ENCODE measurements around the gene PDCL2.

The PDCL2 gene

GRCh38 chr4:55530691-55531090 is 61.4 kb downstream of the PDCL2 start:
- DNase-seq: peak; percentile 30

DNA sequence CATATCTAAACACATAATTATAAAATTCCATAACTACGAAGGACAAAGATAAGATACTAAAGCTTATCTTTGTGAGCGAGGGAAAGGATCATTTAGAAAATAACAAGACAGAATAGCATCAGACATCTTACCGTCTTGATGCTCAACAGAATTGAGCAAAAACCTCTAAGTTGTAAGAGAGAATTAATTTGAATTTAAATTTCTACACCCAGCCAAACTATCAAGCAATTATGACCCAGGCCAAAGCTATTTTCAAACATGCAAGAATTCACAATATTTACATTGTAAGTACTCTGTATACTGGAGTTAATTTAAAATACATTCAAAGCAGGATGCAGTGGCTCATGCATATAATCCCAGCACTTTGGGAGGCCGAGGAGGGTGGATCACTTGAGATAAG is 61.9 kb downstream of the PDCL2 start:
- no peak for DNase-seq

GRCh38 chr4:55528491-55528890 is 63.6 kb downstream of the PDCL2 start:
- no peak for DNase-seq

DNA sequence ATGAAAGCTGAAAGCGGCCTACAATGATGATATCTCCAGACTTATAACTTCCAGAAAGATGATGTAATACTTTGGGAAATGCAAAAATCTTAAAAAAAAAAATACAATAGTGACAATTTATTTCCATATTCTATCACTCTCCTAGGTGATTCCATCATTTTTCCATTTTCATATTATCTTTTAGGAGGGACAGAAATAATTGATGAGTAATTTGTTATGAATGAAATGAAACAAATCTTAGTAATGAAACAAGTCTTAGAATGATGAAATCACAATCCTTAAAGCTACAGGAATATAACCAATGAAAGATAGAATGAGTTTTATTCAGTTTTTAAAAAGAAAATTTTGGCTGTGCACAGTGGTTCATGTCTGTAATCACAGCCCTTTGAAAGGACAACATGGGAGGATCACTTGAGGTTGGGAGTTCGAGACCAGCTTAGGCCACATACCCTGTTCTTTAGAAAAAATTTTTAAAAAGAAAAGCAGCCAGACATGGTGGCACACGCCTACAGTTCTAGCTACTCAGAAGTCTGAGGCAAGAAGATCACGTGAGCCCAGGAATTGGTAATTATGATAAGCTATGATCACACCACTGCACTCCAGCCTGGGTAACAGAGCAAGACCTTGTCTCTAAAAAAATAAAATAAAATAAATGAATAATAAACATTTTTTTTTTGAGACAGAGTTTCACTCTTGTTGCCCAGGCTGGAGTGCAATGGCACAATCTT is 67.0 kb downstream of the PDCL2 start:
- DNase-seq: peak; percentile 23

DNA sequence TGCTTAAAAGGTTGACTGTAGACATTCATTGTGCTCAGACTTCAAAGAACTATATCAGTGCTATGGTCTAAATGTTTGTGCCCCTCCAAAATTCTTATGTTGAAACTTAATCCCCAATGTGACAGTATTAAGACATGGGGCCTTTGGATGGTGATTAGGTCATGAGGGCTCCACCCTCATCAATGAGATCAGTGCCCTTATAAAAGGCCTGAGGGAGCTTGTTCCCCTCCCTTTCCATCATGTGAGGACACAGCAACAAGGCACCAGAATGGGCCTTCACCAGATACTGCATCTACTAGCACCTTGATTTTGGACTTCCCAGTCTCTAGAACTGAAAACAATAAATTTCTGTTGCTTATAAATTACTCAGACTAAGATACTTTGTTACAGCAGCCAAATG is 73.6 kb downstream of the PDCL2 start:
- DNase-seq: no peak

DNA sequence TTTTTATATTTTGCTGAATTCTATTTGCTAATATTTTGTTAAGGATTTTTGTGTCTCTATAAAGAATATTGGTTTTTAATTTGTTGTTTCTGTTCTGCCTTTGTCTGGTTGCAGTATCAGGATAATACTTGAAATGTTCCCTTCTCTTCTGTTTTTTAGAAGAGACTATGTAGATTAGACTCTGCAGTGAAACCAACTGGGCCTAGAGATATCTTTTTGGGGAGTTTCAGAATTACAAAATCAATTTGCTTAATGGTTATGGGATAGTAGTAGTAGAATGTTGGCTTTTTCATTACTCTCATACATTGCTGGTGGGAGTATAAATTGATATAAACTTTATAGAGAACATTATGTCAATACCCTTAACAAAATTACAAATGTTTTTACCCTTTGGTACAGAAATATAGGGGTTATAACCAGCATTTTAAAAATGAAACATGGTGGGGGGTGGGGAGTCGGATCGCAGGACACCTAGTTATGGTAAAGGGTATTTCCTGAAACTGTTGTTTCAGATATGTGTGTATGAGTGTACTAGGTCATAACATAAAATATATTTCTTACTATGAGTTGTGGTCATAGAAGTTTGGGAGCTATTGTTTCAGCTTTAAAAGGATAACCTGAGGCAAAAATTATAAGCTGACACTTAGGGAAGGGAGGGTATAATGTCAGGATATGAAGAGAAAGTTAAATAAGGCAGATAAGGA is 74.4 kb downstream of the PDCL2 start:
- no peak for DNase-seq

- DNase-seq: no peak
Measured at GRCh38 chr4:55512922-55513571, 79.0 kb downstream of the PDCL2 start.

DNA sequence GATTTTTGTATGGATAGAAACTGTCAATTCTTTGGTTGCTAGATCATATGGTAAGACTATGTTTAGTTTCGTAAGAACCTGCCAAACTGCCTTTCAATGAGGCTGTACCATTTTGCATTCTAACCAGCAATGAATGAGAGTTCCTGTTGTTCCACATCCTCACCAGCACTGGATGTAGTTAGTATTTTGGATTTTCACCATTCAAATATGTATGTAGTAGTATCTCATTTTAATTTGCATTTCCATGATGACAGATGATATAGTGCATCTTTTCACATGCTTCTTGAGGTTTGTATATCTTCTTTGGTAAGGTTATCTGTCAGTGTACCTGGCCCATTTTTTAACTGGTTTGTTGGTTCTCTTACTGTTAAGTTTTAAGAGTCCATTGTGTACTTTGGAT is 80.0 kb downstream of the PDCL2 start:
- no peak for DNase-seq

- peak; percentile 24 for DNase-seq
Measured at GRCh38 chr4:55510685-55511084, 81.4 kb downstream of the PDCL2 start.

DNA sequence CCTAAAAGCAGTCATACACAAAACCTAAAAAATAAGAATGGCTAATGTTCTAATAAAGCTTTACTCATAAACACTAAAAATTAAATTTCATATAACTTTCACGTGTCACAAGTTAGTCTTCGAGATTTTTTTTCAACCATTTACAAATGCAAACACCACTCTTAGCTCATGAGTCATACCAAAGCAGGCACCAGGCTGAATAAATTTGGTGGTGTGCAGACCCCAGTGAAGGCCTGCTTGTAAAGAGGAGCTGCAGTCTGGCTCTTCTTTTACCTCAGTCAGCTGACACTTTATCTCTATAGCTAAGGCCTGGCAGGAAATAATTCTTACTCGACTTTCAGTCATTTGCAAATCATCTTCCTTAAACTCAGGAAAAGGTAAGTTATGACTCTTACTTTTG is 82.8 kb downstream of the PDCL2 start:
- no peak for DNase-seq

- DNase-seq: no peak
Measured at GRCh38 chr4:55507612-55508011, 84.4 kb downstream of the PDCL2 start.
